NCI-H1105 (cell line): Measurements from ENCODE around the gene RSL24D1.

Experiments
- DNase-seq: peaks from one replicate; lab custom pipeline; 2025; lab: John Stamatoyannopoulos, UW

Gene RSL24D1

DNA sequence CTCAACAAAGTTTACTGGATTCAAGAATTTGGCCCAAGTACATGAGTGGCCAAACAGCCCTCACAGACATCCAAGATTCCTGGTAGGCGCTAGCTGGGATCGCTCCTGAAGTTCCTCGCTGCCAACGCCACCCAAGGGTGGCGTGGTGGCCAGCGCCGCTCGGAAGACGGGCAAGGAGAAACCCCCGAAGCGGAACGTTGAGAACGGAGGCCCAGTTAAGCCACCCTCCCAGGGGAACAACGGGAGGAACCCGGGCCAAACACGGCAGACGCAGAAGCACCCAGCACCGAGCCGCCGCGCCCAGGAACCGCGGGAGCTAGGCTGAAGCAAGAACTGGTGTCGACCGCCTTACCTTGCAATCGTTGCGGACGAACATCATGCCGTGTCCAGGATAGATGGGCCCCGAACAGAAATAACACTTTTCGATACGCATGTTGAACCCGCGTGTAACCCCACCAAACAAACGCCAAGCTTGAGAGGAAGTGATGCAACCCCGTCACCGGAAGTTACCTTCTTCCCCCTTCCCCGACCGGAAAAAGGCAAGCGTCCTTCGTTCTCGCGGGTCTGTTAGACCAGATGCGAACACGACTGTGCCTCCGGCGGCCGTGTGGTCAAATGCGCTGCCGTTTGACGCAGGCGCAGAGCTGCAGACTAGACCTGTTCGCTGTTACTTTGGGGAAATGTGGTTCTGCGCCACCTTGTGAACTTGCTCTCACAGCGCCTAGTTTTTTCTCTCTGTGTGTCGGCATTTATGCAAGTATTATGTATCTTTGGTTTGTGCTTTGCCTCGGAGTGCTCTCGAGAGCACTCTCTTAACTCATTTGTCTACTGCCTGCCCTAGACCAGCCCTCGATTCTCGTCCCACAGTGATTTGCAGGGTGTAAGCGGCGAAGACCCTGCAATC lies at the start of gene RSL24D1:
Gene RSL24D1, minus strand, starts transcription at position 484 of the 904 bp plus-strand sequence. Its CDS starts 51 bp downstream, at position 433.
- peak; percentile 86 for DNase-seq

DNA sequence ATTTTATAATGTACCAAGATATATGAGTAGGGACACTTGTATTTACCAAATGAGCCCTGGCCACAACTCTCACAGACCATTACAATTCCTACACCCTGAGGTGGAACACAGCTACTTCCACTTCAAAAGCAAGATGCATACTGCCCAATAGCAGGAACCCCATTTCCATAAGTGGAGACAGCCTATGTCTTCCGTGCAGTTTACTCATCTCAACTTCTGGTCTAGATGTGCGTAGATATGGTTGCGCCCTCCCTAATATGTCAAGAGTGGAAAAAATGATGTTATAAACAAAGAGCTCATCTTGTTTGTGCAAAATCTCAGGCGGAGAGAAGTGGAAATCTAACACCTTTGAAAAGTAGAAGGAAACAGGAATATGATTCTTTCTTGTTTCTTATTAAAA lies 48.3 kb upstream of the RSL24D1 start:
- DNase-seq = no peak

DNA sequence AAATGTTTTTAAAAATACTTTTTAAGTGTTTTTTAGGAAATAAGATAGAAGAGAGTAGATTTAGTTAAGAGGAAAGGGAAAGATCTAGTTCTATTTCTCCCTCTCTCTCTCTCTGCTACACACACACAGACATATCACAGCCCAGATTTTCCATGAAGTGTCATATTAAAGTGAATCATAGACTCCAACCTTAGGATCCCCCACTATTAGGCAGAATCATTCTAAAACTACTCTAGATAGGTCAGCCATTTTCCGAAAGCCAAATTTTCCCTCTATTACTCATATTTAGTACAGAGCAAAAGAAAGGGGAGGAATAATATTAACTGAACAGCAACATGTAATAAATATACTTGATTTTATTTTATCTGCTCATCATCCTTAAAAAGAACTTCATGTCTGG lies 45.1 kb upstream of the RSL24D1 start:
- DNase-seq = no peak

DNA sequence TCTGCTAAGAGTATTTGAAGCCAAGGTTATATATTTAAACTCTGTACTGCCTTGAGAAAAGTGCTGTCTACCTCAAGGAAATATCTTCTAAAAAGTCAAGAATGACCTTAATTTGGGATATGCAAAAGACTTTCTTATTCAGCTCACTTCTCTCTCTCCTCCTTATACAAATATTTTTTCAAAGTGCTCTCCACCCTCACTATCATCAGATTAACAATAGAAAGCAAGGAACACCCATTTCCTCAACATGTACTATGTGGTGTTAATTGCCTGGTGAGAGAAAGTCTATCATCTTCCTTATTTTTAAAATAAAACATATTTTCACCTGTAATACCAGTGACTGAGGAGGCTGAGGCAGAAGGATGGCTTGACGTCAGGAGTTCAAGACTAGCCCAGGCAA lies 44.4 kb upstream of the RSL24D1 start:
- no peak for DNase-seq

DNA sequence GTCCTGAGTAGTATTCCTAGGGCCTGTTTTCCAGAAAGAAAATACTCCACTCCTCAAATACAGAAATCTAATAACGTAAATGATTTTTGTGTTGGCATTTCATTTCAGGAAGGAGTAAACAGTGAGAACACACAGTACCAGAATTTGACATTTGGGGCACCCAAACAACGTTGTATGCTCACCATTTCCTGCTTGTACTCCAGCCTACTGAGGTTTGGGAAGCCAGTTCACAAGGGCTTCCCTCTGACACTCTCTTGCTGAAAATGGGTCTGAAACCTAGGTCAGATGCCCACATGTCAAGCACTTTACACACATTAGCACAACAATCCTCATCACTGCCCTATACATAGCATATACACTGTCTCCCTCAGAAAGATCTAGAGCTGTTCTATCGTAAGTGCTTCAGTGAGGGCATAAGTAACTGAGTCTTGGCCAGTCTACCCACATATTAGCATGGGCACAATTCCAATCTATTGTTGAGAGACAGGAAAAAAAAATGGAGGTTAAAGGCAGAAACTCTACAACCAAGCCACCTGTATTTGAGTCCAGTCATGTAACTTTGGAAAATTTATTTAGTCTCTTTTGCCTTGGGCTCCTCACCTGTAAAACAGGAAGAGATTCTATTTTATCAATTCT lies 43.5 kb upstream of the RSL24D1 start:
- DNase-seq = no peak

DNA sequence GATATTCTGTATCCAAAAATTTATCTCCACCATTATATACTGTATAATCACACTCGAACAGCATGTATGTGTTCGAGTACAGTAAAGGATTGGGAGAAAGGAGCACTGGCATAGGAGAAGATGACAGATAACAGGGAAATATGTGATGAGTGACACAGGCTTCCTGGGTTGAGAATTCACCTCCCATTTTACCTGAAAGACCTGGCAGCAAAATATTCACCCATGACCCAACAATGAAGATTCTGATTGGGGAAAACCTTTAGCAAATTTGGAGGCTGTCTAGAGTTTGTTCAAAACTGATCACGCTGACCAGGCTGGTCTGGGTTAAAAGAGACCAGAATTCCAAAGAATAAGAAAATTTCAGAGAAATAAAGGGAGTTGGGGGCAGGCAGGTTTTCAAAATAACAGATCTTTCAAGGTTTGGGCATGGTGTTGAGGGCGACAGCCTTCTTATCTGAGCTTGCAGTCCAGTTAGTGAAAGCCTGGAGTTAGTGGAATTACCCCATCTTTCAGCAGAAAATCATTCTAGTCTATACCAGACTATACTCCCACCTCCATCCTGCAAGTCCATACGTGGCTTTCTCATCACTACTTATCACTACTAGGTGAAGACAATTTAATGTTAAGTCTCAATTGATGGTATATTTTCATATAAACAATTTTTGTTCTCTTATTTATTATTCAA lies 42.8 kb upstream of the RSL24D1 start:
- DNase-seq = no peak

DNA sequence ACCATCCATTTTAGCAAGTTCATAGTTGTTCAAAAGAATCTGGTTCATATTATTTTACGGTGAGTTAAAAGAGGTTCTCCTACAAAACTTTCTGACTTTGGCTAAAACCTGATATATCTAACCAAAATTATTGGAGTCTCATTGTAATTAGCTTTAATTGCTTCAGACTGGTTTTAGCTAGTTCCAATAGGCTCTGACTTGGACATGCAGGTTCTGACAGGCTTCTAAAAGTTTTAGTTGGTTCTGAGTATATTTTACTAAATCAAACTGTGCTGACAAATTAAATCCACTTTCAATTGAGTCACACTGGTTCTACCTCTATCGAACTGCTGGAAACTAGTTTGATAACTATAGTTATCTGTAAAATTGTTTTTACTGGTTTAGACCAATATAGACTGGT lies 42.1 kb upstream of the RSL24D1 start:
- no peak for DNase-seq

DNA sequence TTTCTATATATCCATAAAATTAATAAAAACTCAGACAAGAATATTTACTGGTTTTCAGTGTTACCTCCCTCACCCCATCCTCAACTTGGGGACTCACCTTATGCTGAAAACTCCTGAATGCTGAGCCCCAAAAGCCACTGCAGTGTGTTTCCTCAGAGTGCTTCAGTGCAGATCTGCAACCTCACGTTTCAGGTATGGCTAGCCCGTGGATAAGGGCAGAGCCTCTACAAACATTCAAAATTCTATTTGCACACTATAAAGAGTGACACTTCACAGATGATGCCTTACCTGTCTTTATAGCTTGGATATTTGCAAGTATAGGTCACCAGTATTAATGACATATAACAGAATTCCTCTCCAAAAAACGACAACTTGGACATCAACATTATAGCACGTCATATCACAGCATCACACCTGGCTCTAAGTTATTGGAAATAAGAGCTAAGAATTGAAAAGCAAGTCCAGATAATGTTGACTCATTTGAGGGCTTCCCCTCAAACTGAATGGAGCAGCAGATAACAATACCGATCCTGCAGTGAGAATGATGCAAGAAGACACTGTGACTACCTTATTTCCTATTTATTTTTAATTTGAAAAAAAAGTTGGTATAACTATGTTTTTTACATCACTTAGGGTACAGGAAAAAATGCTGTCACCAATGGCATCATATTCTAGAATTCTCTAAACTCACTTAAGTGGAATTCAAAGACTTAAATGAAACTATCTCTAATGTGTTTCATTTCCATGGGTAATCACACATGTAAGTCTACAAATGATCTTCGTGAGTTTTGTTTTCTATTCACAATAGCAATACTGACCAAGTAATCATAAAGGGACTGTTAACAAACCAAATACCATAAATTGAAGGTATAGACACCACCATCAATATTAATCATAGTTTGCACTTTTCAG lies 40.7 kb upstream of the RSL24D1 start:
- DNase-seq = no peak

DNA sequence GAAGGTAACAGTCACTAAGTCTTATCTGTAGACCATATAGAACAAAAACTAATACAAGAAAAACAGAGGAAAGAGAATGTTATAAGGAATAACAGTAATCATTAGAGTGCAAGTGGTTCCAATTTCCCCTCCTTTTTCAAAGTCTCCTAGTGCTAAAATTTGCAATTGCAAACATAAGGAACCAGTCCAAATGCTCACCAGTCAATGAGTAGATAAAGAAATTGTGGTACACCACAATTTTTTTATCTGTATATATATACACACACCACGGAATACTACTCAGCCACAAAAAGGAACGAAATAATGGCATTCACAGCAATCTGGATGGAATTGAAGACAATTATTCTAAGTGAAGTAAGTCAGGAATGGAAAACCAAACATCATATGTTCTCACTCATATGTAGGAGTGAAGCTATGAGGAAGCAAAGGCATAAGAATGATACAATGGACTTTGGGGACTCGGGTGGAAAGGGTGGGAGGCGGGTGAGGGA lies 38.9 kb upstream of the RSL24D1 start:
- no peak for DNase-seq

DNA sequence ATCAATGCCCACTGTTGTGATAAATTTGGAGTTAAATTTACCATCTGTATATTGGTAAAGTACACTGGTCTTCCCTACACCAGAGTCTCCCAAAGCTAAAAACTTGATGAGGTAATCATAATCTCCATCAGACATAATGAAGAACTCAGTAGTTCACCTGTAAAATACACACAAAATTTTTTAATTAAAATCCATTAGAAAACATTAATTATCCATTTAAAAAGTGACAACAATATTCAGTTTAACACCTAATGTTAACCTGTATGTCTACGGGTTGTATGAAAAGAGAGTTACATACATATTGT lies 38.0 kb upstream of the RSL24D1 start:
- DNase-seq = no peak

DNA sequence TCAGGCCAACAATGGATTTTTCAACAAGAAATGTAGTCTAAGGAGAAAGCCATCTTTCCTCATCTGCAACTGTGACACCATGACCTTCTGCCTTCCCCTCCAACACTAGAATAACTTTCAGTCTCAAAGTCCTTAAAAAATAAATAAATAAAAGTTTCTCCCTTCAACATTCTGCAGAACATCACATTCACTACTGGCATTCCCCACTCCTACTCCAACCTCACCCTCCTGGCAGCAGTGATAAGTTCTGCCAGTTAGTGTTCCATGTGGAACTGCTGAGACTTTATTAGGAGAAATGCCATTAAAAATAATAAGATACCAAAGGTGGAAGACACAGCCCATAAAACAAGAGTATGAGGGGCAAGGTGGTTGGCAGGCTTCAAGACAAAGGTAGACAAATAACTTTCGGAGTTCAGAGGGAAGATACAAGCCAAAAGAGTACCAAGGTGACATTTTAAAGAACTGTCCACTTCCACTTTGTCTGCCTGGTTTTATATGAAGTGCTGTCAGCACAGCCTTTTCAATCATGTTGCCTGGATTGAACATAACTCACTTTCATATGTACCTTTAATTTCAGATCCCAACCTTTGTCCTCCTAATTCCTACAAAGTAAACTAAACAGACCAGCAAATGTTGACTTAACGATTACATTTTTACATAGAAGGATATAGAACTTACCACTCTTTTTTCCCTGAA lies 37.5 kb upstream of the RSL24D1 start:
- no peak for DNase-seq

DNA sequence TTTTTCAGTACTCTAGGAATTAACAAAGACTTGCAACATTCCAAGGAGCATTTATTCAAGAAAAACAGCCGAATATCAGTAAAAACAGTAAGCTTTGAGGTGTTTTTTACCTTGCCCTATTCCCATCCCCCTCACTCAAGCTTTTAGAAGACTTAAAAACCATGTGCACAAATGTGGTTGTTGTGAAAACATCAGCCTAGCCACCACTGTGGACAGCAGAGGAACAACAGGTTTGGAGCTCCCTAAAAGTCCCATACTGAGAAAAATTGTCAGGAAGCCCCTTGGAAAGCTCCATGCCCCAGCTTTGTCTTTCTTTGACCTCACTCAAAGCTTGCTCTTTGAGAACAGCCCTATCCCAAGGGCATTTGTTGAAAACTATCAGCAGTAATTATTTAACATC lies 34.7 kb upstream of the RSL24D1 start:
- DNase-seq = no peak

DNA sequence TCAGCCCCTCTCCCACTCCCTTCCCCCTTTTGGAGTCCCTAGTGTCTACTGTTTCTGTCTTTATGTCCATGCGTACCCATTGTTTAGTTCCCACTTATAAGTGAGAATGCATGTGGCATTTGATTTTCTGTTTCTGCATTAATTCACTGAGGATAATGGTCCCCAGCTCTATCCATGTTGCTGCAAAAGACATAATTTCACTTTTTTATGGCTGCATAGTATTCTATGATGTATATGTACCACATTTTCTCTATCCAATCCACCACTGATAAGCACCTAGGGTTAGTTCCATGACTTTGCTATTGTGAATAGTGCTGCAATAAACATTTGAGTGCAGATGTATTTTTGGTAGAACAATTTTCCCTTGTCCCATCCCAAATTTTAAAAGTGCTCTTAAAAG lies 34.2 kb upstream of the RSL24D1 start:
- DNase-seq = no peak

DNA sequence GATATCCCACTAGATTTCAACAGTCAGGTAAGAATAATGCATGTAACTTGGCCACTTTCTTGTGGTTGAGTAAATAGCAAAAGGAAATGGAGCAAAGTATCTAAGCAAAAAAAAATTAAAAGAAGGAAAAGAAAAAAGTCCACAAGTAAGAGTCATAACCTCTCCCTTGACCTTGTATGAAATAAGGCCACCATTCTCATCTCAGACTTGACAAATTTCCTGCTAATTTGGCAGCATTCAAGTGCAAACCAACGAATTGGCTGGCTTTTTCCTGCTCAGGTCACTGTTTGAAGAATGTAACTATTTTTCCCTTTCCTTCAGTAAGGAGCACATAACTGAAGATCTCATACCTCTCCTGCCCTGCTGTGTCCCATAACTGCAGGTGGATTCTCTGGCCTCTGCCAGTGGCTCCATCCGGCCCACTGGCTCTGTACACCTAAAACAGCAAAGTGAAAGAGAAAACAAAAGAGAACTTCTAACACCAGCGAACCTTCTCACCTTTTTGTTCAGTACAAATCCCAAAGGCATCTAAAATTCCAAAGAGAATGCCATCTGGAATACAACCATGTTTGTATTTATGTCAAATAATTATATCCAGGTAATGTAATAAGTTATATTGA lies 33.4 kb upstream of the RSL24D1 start:
- no peak for DNase-seq

DNA sequence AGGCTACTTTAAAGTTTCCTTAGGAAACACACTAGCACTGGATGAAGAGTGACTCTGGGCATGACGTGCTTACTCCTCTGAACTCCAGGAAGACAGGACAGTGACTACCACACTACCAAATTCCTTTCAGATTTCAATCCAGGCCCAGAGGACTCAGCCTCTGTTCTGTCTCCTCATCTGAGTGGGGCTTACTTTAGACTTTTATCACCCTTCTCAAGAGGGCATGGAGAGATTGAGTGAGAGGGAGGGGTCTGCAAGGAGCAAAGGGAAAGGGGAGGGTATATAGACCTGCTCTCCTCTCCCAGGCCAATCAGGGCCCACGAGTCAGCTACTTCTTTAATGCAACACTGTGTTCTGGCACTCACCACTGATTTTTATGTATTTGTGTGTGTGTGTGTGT lies 29.4 kb upstream of the RSL24D1 start:
- no peak for DNase-seq

DNA sequence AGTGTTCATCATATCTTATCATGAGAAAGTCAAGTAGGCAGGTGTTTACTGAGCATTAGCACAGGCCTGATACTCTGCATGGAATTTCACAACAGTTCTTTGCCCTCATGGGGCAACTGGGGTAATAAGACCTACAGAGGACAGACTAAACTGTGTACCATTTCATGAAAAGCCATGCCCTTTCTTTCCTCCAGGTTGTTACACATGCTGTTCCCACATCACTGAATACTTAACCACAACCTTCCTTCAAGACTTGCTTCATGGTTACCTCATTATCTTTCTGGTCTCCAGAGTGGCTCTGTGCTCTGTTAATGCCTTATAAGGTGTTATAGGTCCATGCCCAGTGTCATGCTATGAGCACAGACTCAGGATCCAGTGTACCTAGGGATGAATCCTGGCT lies 28.2 kb upstream of the RSL24D1 start:
- no peak for DNase-seq

DNA sequence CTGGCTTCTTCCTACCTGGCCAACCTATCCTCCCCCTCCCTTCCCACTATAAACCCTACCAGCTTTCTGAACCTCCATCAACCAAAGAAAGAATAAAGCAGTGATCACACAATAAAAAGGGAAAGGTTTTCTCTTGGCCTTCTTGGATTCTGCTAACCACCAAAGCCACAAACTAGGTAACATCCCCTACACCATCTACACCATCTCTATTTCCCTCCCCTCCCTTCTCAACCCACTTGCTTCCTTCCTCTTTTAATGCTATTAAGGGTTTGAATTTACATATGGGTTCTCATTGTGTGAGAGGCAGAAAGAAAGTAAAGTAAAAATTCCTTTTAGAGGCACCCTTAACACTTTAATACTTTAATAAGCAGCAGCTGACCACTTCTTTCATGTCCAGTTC lies 25.8 kb upstream of the RSL24D1 start:
- no peak for DNase-seq

DNA sequence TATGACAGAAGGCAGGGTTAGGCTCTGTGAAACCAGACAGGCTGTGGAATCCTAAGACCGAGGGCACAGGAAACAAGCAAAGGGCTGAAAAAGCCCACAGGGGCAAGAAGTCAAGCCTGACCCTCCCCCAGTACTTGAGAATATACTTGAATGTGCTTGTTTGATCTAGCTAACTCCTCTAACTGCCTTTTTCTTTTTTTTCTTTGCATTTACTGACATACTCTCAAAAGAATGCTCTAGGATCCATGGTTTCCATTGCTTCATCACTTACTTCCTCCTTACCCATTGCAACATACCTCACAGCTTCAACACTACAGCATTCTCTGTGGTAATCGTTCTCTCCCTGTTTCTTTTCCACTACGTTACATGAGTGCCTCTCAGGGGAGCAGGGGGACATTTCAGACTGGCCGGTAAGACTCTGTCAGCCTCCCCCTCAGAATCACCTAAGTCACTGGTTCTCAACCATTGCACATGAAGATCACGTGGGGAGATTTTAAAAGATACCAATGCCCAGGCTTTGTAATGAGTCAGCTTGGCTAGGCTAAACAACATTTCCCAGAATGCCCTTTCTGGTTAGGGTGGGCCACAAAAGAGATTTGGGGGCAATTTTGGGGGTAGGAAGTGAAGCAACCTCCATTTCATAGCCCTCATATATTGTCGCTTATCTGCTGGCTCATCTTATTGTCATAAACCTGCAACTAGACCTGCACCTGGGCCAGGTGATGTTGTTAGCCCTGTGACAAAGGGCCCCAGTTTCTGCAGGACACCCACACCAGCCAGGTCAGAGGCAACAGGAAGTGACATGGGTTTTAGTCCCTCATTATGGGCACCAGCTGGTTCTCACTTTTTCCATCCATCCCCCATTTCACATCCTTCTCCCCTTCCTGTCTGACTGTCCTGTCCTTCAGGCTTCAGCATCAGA lies 24.6 kb upstream of the RSL24D1 start:
- DNase-seq = no peak

DNA sequence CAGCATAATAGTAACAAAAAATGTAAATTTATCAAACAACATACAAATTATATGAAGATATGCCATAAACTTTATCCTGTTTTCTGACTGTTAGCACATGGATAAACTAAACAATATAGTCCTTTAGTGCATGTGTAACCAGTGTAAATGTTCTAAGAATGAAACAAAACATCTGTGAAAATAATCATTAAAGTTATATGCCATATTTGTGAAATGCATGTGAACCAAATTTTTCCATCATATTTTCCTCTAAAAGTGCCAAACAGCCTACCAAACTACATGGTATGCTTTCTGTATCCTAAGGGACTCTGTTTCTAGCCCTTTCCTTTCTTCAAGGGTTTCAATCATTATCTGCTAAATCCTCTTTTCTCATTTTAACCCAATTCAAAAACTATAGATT lies 23.9 kb upstream of the RSL24D1 start:
- no peak for DNase-seq

DNA sequence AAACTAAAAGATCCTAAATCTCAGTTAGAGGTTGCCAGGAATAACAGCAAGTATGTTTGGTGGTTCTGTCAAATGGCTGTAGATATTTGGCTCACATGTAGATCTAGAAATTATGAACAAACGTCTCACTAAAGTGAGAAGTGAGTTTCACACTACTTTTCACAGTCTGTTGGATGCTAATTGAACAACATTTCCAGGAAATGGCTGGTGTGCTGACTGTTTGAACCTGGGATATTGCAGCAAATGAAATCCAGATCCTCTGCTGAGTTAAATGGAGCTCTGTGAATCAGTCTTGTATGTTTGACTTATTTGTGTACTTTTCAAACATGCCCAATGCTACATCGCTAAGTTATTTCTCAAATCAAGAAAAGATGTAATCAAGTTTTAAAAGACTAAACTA lies 21.3 kb upstream of the RSL24D1 start:
- DNase-seq = no peak
